Kasumi-1 (cell line): ENCODE data around the gene TDRD10.

Source experiments
- DNase-seq, 2 experiments: peaks; one replicate each; lab custom pipeline; 2025; lab: John Stamatoyannopoulos, UW

The TDRD10 gene, protein sequence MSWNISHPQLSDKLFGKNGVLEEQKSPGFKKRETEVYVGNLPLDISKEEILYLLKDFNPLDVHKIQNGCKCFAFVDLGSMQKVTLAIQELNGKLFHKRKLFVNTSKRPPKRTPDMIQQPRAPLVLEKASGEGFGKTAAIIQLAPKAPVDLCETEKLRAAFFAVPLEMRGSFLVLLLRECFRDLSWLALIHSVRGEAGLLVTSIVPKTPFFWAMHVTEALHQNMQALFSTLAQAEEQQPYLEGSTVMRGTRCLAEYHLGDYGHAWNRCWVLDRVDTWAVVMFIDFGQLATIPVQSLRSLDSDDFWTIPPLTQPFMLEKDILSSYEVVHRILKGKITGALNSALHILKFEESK

DNA sequence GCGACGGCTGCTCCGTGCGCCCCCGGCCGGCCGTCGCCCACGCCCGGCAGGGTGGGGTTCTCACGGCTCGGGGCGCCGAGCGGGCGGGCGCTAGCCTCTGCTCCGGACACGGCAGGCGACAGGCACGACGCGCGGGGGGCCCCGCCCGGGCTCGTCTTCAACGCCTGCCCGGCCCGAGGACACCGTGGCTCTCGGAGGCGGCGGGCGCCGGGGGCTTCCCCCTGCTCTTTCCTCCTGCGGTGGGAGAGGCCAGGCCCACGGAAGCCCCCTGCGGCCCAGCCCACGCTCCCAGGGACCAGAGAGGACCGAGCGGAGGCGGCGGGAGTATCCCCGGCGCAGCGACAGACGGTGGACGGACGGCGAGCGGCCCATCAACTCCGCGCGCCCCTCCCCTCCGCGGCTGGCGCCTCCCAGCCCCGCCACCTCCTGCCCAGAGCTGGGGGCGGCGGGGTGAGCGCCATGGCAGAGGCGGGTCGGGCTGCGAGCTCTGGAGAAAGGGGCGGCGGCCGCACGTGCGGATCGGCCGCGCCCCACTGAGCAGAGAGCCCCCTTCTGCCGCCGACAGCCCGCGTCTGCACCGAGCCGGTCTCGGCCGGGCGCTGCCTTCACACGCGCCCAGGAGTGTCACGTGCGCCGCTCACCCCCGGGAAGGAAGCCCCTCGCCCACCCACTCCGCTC lies at the start of gene TDRD10, which contains the start of gene SHE:
Gene TDRD10 (plus strand): TSS at position 154 of the 678 bp plus-strand sequence. CDS start 4,685 bp downstream, outside the sequence.
Gene SHE (minus strand): TSS at position 347 of the 678 bp plus-strand sequence. CDS start 386 bp downstream, outside the sequence.
- DNase-seq: no peak

DNA sequence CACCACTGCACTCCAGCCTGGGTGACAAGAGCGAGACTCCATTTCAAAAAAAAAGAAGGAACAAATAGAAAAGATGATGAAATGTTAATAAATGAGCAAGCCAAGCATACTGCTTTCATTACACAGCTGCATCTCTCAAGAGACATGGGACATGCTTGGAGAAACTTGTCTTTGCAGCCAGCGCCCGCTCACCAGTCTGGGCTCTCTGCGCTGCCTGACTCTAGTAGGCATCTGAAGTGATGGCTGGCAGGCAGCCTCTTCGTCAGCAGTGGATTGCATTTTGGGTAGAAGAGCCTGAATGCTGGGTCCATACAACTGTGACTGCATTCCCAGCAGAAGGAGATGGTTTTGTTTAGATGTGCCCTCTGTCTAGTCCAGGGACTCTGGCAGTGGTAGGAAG lies 48.9 kb upstream of the TDRD10 start:
- no peak for DNase-seq

DNA sequence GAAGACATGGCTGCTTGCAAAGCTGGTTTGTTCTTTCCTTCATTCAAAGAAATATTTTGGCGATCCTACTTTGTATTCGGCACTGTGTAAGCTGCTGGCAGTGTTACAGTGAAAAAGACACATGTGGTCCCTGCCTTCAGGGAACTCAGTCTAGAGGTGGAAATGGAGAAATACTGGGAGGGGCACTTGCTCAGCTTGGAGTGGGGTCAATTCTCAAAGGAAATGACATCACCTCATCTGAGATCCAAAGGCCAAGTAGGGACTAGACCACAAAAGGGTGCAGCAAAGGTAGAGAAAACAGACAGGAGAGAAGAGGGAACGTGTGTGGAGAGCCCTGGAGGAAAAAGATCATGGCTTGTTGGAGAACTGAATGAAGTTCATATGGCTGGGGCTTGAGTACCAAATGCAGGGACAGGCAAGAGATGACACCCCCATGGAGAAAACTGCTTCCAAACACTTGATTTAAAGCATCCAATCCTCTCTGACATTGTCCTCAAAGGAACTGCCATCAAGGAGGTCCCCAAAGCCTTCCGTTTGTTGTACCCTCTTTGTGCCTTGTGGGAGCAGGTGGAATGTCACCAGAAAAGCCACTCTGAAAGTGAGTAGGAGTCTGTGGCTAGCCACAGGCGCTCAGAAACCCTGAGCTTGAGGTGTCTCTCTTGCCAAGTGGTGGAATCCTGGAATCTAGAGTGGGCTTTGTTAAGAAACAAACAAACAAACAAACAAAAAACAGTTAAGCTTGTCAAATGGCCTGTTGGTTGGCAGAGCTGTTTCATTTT lies 48.3 kb upstream of the TDRD10 start:
- DNase-seq: peak; percentile 19 to 41

DNA sequence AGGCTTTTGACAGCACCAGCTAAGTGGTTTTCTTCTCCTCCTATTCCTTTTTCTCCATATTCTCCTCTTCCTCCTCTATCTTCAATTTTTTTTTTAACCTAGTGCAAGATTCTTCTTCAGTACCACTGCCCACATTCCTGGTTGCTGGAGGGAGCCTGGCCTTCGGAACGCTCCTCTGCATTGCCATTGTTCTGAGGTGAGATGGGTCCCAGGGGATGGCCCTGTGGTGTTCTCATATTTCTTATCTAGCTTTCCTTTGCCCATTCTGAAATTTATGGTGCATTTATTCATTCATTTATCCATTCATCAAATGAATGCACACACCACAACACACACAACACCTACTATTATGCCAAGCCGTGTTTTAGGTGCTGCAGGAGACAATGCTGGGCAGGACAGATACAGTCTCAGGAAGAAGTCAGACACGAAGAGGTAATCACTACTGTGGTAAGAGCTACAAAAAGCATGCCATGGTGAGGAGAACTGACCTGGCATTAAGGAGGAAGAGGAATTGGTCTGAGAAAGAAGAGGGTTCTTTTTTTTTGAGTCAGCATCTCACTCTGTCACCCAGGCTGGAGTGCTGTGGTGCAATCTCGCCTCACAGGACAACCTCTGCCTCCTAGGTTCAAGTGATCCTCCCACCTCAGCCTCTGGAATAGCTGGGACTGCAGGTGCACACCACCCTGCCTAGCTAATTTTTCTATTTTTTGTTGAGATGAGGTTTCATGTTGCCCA lies 47.5 kb upstream of the TDRD10 start:
- DNase-seq: no peak

DNA sequence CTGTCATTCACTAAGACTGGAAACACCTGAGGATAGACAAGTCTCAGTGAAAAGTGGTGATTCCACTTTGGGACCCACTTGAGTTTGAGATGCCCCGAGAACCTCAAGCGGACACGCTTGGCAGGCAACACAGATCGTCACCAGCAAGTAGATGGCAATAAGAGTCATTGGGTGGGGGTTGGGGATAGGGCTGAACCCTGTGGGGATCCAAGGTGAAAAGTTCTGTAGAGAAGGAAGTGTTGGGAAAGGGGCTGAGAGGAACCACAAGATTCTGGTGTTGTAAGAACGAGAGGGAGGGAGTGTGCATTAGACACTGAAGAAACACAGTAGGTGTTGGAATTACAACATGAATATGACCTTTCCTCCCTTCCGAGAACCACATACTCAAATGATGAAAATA lies 45.4 kb upstream of the TDRD10 start:
- DNase-seq: no peak

DNA sequence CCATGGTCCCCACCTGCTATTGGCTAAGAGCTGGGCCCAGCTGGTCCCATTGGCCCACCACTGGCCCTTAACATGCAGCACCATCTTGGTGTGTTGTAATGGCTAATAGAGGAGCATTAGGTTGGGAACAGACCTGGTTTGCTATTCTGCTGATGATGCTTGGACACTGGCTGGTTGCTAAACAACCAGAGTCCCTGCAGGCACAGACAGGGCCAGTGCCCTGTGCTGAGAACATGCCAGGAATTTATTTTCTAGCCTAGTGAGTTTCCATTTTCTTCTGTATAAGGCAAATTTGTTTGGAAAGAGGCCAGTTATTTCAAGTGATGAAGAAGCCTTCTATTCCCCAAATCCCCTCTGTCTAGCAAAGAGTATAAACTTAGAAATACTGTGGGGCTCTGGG lies 42.9 kb upstream of the TDRD10 start:
- DNase-seq: no peak

DNA sequence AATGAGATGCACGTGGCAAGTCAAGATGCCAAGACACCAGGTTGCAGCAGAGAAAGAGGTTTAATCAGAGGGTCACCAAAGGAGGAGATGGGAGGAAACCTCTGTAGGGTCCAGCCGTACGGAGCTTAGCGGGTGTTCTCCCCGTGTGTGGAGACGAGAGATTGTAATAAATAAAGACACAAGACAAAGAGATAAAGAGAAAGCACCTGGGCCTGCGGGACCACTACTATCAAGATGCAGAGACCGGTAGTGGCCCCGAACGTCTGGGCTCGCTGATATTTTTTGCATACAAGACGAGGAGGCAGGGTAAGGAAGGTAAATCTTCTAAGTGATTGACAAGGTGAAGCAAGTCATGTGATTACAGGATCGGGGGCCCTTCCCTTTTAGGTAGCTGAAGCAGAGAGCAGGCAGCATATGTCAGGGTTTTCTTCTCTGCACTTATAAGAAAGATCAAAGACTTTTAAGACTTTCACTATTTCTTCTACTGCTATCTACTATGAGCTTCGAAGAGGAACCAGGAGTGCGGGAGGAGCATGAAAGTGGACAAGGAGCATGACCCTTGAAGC lies 41.2 kb upstream of the TDRD10 start:
- no peak for DNase-seq

DNA sequence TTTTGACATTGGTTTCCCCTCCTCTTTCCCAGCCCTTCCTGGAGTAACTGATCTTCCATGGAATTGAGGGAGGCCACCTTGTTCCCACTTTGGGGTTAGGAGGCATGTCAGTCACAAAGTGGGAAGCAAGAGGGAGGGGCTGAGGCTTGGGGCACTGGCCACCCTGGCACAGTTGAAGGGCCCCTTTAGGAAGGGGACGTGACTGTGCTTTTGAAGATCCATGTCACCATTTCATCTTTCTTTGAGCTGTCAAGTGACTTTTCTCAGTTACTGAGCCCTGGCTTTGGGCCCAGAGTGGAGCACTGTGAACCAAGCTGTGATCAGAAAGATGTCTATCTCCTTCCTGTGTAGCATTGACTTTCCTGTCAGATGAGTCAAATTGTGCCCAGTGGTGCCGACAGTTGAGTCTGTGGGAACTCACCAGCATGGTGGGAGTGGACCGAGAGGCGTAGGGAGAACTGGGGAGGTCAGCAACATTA lies 38.5 kb upstream of the TDRD10 start:
- DNase-seq: peak; percentile 60 to 72

DNA sequence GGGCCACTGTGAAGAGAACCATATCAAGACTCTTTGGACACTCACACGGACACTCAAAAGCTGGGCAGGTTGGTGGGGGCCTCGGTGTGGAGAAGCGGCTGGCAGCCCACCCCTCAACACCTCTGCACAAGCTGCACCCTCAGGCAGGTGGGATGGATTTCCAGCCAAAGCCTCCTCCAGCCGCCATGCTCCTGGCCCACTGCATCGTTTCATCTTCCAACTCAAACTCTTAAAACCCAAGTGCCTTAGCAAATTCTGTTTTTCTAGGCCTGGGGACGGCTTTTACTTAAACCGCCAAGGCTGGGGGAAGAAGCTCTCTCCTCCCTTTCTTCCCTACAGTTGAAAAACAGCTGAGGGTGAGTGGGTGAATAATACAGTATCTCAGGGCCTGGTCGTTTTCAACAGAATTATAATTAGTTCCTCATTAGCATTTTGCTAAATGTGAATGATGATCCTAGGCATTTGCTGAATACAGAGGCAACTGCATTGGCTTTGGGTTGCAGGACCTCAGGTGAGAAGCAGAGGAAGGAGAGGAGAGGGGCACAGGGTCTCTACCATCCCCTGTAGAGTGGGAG lies 36.3 kb upstream of the TDRD10 start:
- no peak for DNase-seq

DNA sequence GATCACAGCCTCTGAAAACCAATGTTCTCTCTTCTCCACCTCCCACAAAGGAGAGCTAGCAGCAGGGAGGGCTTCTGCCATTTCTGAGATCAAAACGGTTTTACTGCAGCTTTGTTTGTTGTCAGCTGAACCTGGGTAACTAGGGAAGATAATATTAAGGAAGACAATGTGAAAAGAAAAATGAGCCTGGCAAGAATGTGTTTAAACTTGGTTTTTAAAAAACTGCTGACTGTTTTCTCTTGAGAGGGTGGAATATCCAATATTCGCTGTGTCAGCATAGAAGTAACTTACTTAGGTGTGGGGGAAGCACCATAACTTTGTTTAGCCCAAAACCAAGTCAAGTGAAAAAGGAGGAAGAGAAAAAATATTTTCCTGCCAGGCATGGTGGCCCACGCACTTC lies 35.8 kb upstream of the TDRD10 start:
- no peak for DNase-seq

DNA sequence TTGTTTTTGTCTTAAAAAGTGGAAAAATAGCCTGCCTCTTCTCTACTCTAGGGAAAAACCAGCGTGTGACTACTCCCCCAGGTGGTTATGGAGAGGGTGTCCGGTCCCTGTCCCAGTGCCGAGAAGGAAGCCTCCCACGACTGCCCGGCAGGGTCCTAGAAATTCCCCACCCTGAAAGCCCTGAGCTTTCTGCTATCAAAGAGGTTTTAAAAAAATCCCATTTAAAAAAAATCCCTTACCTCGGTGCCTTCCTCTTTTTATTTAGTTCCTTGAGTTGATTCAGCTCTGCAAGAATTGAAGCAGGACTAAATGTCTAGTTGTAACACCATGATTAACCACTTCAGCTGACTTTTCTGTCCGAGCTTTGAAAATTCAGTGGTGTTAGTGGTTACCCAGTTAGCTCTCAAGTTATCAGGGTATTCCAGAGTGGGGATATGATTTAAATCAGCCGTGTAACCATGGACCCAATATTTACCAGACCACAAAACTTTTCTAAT lies 35.0 kb upstream of the TDRD10 start:
- peak; percentile 24 to 43 for DNase-seq

DNA sequence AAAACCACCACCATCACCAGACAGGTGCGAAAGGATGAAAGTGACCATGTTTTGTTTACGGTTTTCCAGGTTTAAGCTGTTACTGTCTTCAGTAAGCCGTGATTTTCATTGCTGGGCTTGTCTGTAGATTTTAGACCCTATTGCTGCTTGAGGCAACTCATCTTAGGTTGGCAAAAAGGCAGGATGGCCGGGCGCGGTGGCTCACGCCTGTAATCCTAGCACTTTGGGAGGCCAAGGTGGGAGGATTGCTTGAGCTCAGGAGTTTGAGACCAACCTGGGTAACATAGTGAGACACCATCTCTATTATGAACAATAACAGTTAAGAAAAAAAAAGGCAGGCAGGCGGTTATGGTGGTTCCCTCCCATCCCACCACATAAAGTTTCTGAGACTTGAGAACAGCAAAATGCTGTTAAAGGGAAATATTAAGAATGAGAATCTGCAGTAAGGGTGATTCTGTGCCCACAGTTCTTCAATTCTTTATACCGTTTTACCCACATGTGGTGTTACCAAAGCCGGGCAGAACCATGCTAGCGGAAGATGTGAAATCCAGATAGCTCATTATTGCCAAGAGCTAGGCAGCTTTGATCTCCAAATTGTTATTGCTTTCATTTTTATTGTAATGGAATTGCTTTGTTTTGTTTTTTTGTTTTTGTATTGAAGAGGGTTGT lies 34.5 kb upstream of the TDRD10 start:
- DNase-seq: no peak

DNA sequence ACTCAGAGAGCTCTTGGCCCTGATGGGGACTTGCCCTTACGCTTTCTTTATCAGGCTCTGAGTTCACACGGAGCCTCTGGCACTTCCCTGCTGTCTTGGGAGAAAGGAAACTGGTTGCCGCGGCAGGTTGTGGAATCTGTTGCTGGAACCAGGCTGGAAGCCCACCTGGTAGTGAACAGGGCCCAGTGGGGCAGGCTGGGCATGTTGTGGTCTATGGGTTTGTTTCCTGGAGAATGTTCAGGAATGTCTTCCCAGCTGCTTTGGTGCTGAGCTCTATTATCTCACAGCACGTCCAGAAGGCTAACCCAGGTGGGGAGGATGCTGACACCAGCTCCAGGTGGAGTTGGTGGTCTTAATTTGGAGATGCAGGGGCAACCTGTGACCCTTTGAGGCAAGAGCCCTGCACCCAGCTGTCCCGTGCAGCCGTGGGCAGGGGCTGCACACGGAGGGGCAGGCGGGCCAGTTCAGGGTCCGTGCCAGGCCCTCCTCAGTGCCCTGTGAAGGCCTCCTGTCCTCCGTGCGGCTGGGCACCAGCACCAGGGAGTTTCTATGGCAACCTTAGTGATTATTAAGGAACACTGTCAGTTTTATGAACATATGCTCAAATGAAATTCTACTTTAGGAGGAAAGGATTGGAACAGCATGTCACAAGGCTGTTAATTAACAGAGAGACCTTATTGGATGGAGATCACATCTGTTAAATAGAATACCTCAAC lies 33.3 kb upstream of the TDRD10 start:
- DNase-seq: no peak

DNA sequence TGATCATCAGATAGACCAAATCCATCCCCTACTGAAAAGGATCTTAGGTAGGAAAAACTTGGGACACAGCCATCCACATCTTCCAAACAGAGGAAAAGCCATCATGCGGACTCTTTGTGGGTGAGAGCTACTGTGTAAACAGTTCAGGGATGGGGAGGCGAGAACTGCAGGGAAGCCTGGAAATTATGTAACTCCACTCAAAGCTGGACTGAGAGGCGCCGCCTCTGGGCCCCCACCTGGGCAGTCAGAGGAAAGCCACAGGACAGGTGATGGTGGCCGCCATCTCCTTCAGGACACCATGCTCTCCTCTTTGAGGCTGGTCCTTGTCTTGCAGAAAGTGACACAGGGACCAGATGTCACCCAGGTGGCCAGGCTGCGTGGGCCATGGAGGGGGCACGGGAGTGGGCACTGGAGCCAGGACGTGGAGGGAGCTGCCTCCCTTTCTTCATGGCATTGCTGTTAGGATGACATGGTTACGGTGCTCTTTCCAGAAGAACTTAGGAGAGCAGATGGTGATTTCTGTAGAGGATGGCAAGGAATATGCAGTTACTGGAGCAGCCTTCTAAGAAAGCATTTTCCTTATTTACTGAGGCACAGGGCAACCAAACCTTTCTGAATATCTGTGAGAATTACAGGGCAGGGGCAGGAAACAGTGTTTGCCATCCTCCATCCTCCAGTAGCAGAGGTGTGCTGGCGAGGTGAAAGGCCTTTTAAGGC lies 32.0 kb upstream of the TDRD10 start:
- no peak for DNase-seq

DNA sequence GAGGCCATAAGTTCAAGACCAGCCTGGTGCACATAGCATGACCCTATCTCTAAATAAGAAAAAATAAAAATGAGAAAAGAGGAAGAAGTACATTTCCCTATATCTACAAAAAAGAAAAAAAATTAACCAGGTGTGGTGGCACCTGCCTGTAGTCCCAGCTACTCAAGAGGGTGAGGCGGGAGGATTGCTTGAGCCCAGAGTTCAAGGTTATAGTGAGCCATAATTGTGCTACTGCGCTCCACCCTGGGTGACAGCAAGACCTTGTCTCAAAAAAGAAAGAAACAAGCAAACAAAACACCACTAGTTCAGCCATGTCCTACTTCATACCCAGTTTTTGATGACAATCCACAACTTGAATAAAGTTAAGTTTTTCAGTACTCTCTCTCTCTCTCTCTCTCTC lies 30.7 kb upstream of the TDRD10 start:
- DNase-seq: no peak

DNA sequence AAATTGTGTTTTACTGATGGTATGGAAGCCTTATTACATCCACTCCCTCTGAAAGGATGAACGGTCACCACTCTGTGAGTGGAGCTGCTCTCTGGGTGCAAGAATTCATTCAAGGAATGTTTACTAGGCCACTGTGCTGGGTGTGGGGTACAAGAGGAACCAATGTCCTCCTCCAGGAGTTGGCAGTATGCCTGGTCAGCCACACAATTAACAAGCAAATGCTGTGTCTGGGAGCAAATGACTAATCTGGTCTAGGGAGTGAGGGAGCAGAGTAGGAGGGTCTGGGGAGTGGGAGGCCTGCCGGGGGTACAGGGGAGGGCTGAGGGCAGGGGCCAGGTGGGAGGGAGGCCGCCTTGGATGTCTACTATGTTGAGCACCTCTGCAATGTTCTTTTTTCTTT lies 27.2 kb upstream of the TDRD10 start:
- peak; percentile 50 to 53 for DNase-seq

DNA sequence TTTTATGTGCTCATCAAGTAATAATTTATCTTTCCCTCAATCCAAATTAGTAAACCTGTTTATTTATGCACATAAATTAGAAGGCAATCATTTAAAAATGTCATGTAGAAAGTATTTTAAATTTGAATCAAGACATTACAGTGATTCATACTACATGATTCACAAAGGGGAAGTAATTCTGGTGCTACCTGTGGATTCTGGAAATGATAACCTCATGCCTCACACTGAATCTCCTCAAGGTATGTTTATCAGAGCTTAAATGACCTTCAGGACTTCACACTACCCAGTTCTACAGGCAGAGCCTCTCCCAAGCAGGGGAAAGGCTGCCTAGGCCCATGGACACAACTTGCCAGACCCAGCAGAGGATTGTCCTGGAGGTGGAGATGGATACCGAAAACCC lies 25.2 kb upstream of the TDRD10 start:
- DNase-seq: no peak

DNA sequence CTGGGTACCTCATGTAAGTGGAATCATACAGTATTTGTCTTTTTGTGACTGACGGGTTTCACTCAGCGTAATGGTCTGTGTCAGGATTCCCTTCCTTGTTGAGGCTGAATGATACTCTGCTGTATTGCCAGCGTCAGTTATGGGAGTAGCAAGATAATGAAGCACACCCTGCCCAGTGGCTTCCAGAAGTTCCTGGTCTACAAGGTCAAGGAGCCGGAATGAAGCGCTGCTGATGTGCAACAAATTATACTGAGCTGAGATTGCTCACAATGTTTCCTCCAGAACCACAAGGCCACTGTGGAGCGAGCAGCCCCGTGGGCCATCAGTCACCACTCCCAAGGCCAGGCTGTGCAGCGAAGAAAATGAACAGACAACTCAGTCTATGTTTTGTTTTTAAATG lies 24.0 kb upstream of the TDRD10 start:
- DNase-seq: no peak

DNA sequence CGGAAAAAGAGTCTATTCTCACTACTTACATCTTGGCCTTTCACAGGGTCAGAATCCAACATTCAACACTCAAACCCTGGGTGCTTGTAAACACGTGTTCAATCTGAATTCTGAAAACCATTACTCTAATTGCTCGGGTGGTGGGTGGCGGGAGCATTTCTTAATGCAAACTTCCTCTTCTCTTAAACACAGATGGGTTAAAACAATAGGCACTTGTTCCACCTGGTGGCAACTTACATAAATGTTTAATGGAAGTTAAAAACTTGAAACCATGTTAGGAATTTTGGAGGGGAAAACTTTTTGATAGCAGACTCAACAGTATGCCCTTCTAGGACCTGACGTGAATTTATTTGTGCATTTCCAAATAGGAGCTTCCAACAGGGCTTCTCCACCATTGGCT lies 23.4 kb upstream of the TDRD10 start:
- DNase-seq: peak; percentile 88 to 90
